Fibroblast of lung (primary cell): ENCODE measurements around the gene CROCC2. TPM values are rescaled to one million over a fixed set of nuclear protein-coding genes. Genes with fewer than 3 reads are reported as not detected.

Experiments used
- DNase-seq, 2 donors: peaks; one replicate each; pipeline versions ENCODE4 v3.0.0 to v3.0.0-alpha.2; 2010; ENCODE audit warnings: low read depth in 2 of 2
- H2AFZ ChIP-seq: 2 replicates; pipeline ENCODE4 v1.5.1; 2012; ENCODE audit warnings: low read length, control low read depth, inconsistent platforms
- H3K27ac ChIP-seq: 2 replicates; pipeline ENCODE4 v1.5.1; 2011; ENCODE audit warnings: low read length, control low read depth; ENCODE audit not compliant: insufficient read depth
- H3K27me3 ChIP-seq: 2 replicates; pipeline ENCODE4 v1.5.1; 2011; ENCODE audit warnings: mild to moderate bottlenecking, low read length; ENCODE audit not compliant: control insufficient read depth, insufficient read depth
- H3K36me3 ChIP-seq: 2 replicates; pipeline ENCODE4 v1.5.1; 2011; ENCODE audit warnings: low read length; ENCODE audit not compliant: control insufficient read depth, insufficient read depth
- H3K4me1 ChIP-seq: 2 replicates; pipeline ENCODE4 v1.5.1; 2011; ENCODE audit warnings: low read length; ENCODE audit not compliant: control insufficient read depth, insufficient read depth; ENCODE audit errors: extremely low read depth
- H3K4me2 ChIP-seq: 2 replicates; pipeline ENCODE4 v1.5.1; 2011; ENCODE audit warnings: low read length, control low read depth; ENCODE audit not compliant: insufficient read depth; ENCODE audit errors: extremely low read depth
- H3K4me3 ChIP-seq, 4 experiments: fragments of 200-600 bp in 1 of 4; sonication (generic) in 1 of 4; replicated peaks in 1 of 4; 2 replicates each; pipeline ENCODE4 v1.5.1; 2011 to 2016; ENCODE audit warnings: low read length in 4 of 4, low read depth in 3 of 4, mild to moderate bottlenecking in 3 of 4, control low read depth in 2 of 4, inconsistent platforms in 1 of 4, mixed read lengths in 1 of 4; ENCODE audit not compliant: insufficient read depth in 1 of 4; ENCODE audit errors: control extremely low read depth in 1 of 4
- H3K79me2 ChIP-seq: 2 replicates; pipeline ENCODE4 v1.5.1; 2012; ENCODE audit warnings: mild to moderate bottlenecking, low read length, inconsistent platforms; ENCODE audit not compliant: control insufficient read depth, insufficient read depth
- H3K9ac ChIP-seq: 2 replicates; pipeline ENCODE4 v1.5.1; 2011; ENCODE audit warnings: mild to moderate bottlenecking, low read length, control low read depth; ENCODE audit not compliant: insufficient read depth
- H3K9me3 ChIP-seq: 2 replicates; pipeline ENCODE4 v1.5.1; 2012; ENCODE audit warnings: low read depth, low read length; ENCODE audit not compliant: control insufficient read depth, insufficient read depth
- H4K20me1 ChIP-seq: 2 replicates; pipeline ENCODE4 v1.5.1; 2011; ENCODE audit warnings: low read length; ENCODE audit not compliant: control insufficient read depth, insufficient read depth; ENCODE audit errors: extremely low read depth
- EZH2 ChIP-seq: IDR thresholded peaks from 2 replicates; pipeline ENCODE4 v1.5.1; 2012; ENCODE audit warnings: low read length, control low read depth, mild to moderate bottlenecking; ENCODE audit errors: missing control alignments
- polyA plus RNA-seq, 2 donors: library from polyadenylated mRNA; depleted of rRNA in 1 of 2; stranded (reverse) in 1 of 2; unstranded in 1 of 2; fragments of >200 nt; gene quantifications; 2 replicates each; pipeline ENCODE4 v1.2.1, GENCODE V29; 2011 to 2012; ENCODE audit warnings: missing spikeins in 1 of 2
- total RNA-seq: library from RNA; depleted of rRNA; stranded (reverse); fragments of >200 nt; gene quantifications from 2 replicates; pipeline ENCODE4 v1.2.1, GENCODE V29; 2014
- TF ChIP-seq, protein P1 (sequence below), 2 donors: IDR thresholded peaks in 1 of 2; conservative IDR thresholded peaks in 1 of 2; 1 replicate in 1 of 2; 2 replicates in 1 of 2; pipeline ENCODE4 v1.5.1; 2011 to 2012; ENCODE audit warnings: low read length in 2 of 2, control low read depth in 1 of 2, inconsistent platforms in 1 of 2, low read depth in 1 of 2, mild to moderate bottlenecking in 1 of 2

Gene CROCC2
- total and polyA plus RNA-seq, 2 donors (not counting 1 experiment from before 2014, with no cell fraction given): 0.12 to 0.33 TPM

- DNase-seq: no peak
- Histone ChIP-seq H2AFZ (no peak overlapping the region), H3K4me1 (no peaks in the 10 kb centered on the region), H3K9me3 (no peaks in the 10 kb centered on the region), H3K9ac (no peak overlapping the region), H3K27ac (no peak overlapping the region), H3K4me2 (no peak overlapping the region), H3K79me2 (no peaks in the 10 kb centered on the region), H3K4me3 (no peak overlapping the region), H4K20me1 (no peaks in the 10 kb centered on the region), H3K27me3 (peaks cover 11% of the 10 kb centered on the region), H3K36me3 (no peaks in the 10 kb centered on the region)
- TF ChIP-seq, protein P1, sequence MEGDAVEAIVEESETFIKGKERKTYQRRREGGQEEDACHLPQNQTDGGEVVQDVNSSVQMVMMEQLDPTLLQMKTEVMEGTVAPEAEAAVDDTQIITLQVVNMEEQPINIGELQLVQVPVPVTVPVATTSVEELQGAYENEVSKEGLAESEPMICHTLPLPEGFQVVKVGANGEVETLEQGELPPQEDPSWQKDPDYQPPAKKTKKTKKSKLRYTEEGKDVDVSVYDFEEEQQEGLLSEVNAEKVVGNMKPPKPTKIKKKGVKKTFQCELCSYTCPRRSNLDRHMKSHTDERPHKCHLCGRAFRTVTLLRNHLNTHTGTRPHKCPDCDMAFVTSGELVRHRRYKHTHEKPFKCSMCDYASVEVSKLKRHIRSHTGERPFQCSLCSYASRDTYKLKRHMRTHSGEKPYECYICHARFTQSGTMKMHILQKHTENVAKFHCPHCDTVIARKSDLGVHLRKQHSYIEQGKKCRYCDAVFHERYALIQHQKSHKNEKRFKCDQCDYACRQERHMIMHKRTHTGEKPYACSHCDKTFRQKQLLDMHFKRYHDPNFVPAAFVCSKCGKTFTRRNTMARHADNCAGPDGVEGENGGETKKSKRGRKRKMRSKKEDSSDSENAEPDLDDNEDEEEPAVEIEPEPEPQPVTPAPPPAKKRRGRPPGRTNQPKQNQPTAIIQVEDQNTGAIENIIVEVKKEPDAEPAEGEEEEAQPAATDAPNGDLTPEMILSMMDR (conservative IDR thresholded peaks at IDR 0.05 in 1 of 2, IDR thresholded peaks at IDR 0.05 in 1 of 2; ENCODE audit: low read depth in 1 of 2, low read length in 2 of 2): no peak
- TF ChIP-seq EZH2: no peak
Measured at GRCh38 chr2:240933048-240933965, 27.2 kb downstream of the CROCC2 start.

- Histone ChIP-seq H3K4me3 (no peak overlapping the region), H3K9me3 (no peaks in the 10 kb centered on the region), H3K9ac (no peak overlapping the region), H3K27me3 (peaks cover 11% of the 10 kb centered on the region), H3K79me2 (no peaks in the 10 kb centered on the region), H2AFZ (no peak overlapping the region), H3K4me2 (no peak overlapping the region), H3K4me1 (no peaks in the 10 kb centered on the region), H3K36me3 (no peaks in the 10 kb centered on the region), H3K27ac (no peak overlapping the region), H4K20me1 (no peaks in the 10 kb centered on the region)
- TF ChIP-seq EZH2: no peak
- TF ChIP-seq, protein P1 (conservative IDR thresholded peaks at IDR 0.05 in 1 of 2, IDR thresholded peaks at IDR 0.05 in 1 of 2; ENCODE audit: low read depth in 1 of 2, low read length in 2 of 2): no peak
- DNase-seq: no peak
Measured at GRCh38 chr2:240933966-240934700, 28.0 kb downstream of the CROCC2 start.

DNA sequence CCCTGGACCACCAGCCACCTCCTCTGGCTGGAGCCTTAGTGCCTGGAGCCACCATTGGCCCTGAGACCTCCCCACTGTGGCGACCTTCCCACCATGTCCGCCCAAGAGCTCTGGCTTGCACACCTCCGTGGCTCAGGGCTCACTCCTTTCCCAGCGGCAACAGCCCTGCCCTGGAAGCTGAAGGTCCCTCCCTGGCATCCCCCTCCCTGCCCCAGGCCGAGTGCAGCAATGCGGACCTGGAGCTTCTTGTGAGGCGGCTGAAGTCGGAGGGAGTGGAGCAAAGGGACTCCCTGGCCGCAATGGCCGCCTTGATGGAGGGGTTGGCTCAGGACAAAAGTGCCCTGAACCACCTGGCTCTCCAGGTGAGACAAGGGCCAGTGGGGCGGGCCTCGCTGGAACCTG, 28.6 kb downstream of the CROCC2 start:
- Histone ChIP-seq H3K4me2 (no peak overlapping the region), H3K36me3 (no peaks in the 10 kb centered on the region), H3K79me2 (no peaks in the 10 kb centered on the region), H3K27me3 (peaks cover 11% of the 10 kb centered on the region), H3K27ac (no peak overlapping the region), H3K9me3 (no peaks in the 10 kb centered on the region), H2AFZ (no peak overlapping the region), H3K9ac (no peak overlapping the region), H3K4me1 (no peaks in the 10 kb centered on the region), H4K20me1 (no peaks in the 10 kb centered on the region), H3K4me3 (no peak overlapping the region)
- TF ChIP-seq EZH2: no peak
- TF ChIP-seq, protein P1 (conservative IDR thresholded peaks at IDR 0.05 in 1 of 2, IDR thresholded peaks at IDR 0.05 in 1 of 2; ENCODE audit: low read depth in 1 of 2, low read length in 2 of 2): no peak
- DNase-seq: no peak
